PFSK-1 (cell line): Measurements from ENCODE around the gene PSMC2.

Source experiments
- FOXP2 ChIP-seq: optimal IDR thresholded peaks from 2 replicates; pipeline ENCODE3; 2011; ENCODE audit warnings: borderline replicate concordance, control low read depth, inconsistent platforms; ENCODE audit not compliant: insufficient read depth; ENCODE audit errors: extremely low read length, extremely low read depth
- POLR2AphosphoS5 ChIP-seq: IDR thresholded peaks from 2 replicates; pipeline ENCODE4 v1.6.1; 2012; ENCODE audit warnings: low read depth, mild to moderate bottlenecking, control low read depth, low read length, moderate library complexity
- SIN3A ChIP-seq: IDR thresholded peaks from 2 replicates; pipeline ENCODE4 v1.6.1; 2012; ENCODE audit warnings: mild to moderate bottlenecking, low read length, moderate library complexity, borderline replicate concordance; ENCODE audit not compliant: insufficient read depth
- TAF1 ChIP-seq: IDR thresholded peaks from 2 replicates; pipeline ENCODE4 v1.6.1; 2012; ENCODE audit warnings: low read length, control low read depth, borderline replicate concordance; ENCODE audit not compliant: insufficient read depth
- TF ChIP-seq, protein P1 (sequence below), 2 experiments: IDR thresholded peaks; 2 replicates each; pipeline versions ENCODE4 v1.6.1 to v1.8.0; 2011 to 2012; ENCODE audit warnings: low read depth in 2 of 2, low read length in 2 of 2, control low read depth in 1 of 2, inconsistent platforms in 1 of 2, mild to moderate bottlenecking in 1 of 2, moderate library complexity in 1 of 2; ENCODE audit not compliant: insufficient read depth in 1 of 2

PSMC2 gene

DNA sequence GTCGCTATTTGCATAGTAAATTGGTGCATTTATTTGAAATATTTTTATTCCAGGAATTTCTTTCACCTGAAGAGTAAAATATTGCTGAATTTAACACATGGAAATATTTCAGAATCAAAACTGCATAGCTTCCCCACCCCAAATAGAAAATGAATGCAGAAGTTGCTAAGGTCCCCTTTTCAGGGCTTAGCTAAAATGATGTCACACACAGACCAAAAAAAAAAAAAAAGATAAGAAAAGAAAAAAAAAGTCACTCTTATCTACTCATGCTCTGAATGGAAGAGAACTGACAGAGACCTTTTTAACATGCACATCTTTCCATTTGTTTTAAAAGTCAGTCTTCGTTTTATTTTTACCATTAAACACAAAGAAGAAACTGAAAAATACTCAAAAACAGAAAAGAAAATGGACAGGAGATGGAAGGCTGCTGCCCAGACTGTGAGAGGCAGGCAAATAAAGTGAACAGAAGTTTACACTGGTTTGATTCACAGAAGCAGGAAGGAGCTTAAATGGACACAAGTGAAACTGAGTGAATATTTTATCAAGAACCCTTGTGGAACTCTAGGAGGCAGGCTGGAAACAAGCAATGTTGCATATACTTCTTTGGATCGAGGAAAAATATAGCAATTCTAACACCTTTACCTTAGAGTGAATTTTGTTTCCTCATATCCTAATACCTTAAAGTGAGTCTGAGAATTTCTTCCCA lies 32.0 kb downstream of the PSMC2 start:
- TF ChIP-seq POLR2AphosphoS5 (no peak), FOXP2 (no peak), SIN3A (no peak), TAF1 (no peak)
- TF ChIP-seq, protein P1, sequence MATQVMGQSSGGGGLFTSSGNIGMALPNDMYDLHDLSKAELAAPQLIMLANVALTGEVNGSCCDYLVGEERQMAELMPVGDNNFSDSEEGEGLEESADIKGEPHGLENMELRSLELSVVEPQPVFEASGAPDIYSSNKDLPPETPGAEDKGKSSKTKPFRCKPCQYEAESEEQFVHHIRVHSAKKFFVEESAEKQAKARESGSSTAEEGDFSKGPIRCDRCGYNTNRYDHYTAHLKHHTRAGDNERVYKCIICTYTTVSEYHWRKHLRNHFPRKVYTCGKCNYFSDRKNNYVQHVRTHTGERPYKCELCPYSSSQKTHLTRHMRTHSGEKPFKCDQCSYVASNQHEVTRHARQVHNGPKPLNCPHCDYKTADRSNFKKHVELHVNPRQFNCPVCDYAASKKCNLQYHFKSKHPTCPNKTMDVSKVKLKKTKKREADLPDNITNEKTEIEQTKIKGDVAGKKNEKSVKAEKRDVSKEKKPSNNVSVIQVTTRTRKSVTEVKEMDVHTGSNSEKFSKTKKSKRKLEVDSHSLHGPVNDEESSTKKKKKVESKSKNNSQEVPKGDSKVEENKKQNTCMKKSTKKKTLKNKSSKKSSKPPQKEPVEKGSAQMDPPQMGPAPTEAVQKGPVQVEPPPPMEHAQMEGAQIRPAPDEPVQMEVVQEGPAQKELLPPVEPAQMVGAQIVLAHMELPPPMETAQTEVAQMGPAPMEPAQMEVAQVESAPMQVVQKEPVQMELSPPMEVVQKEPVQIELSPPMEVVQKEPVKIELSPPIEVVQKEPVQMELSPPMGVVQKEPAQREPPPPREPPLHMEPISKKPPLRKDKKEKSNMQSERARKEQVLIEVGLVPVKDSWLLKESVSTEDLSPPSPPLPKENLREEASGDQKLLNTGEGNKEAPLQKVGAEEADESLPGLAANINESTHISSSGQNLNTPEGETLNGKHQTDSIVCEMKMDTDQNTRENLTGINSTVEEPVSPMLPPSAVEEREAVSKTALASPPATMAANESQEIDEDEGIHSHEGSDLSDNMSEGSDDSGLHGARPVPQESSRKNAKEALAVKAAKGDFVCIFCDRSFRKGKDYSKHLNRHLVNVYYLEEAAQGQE (IDR thresholded peaks at IDR 0.05; ENCODE audit: insufficient read depth in 1 of 2, low read depth in 2 of 2, low read length in 2 of 2): no peak

- TF ChIP-seq FOXP2 (no peak), POLR2AphosphoS5 (no peak), SIN3A (no peak), TAF1 (no peak)
- TF ChIP-seq, protein P1 (IDR thresholded peaks at IDR 0.05; ENCODE audit: insufficient read depth in 1 of 2, low read depth in 2 of 2, low read length in 2 of 2): no peak
These were observed 33.1 kb downstream of the PSMC2 start for GRCh38 chr7:103380395-103381191.

GRCh38 chr7:103381280-103382031 lies 34.0 kb downstream of the PSMC2 start:
- TF ChIP-seq POLR2AphosphoS5 (no peak), SIN3A (no peak), FOXP2 (no peak), TAF1 (no peak)
- TF ChIP-seq, protein P1 (IDR thresholded peaks at IDR 0.05; ENCODE audit: insufficient read depth in 1 of 2, low read depth in 2 of 2, low read length in 2 of 2): no peak

- TF ChIP-seq SIN3A: no peak
- no peak for TF ChIP-seq POLR2AphosphoS5
These were observed 34.6 kb downstream of the PSMC2 start for GRCh38 chr7:103382032-103382402.

DNA sequence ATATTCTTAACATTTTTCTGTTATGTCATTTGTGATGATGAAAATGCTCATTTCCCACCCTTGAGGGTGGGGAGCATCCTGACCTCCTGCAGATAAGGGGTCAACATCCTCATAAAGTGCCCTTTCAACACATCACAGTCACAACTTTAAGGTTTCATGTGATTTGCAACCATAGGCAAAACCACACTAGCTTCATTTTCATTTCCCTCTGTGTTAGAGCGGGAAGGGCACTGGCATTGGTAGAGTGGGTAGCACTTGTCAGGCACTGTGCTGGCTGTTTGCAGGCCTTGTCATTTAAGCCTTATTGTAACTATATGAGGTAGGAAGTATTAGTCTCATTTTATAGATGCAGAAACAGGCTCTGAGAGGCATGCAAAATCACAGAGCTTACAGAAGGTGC lies 39.8 kb downstream of the PSMC2 start:
- TF ChIP-seq, protein P1 (IDR thresholded peaks at IDR 0.05; ENCODE audit: insufficient read depth in 1 of 2, low read depth in 2 of 2, low read length in 2 of 2): no peak
- no peak for TF ChIP-seq POLR2AphosphoS5
- no peak for TF ChIP-seq TAF1
- no peak for TF ChIP-seq FOXP2
- TF ChIP-seq SIN3A: no peak
